ACC112 (cell line): ENCODE results near the gene STXBP5L.

Source experiments
- H2AFZ ChIP-seq: fragments of 200-600 bp; sonication (generic); one replicate; pipeline ENCODE4 v1.6.0; 2017; ENCODE audit warnings: antibody characterized with exemption, low read length; ENCODE audit not compliant: unreplicated experiment
- H3K27ac ChIP-seq: fragments of 200-600 bp; sonication (generic); 2 replicates; pipeline ENCODE4 v1.5.1; 2014; ENCODE audit warnings: low read depth, mild to moderate bottlenecking, antibody characterized with exemption, low read length, moderate library complexity
- H3K27me3 ChIP-seq: fragments of 200-600 bp; sonication (generic); 2 replicates; pipeline ENCODE4 v1.6.1; 2014; ENCODE audit warnings: mild to moderate bottlenecking, antibody characterized with exemption, low read length, moderate library complexity, mixed read lengths; ENCODE audit not compliant: insufficient read depth
- H3K36me3 ChIP-seq: fragments of 200-600 bp; sonication (generic); 2 replicates; pipeline ENCODE4 v1.6.1; 2016; ENCODE audit warnings: mild to moderate bottlenecking, antibody characterized with exemption, low read length, moderate library complexity, mixed read lengths; ENCODE audit not compliant: insufficient read depth
- H3K4me1 ChIP-seq: fragments of 200-600 bp; sonication (generic); one replicate; pipeline ENCODE4 v1.6.1; 2016; ENCODE audit warnings: low read length, mixed read lengths; ENCODE audit not compliant: insufficient read depth, unreplicated experiment, control insufficient read depth
- H3K4me3 ChIP-seq: fragments of 200-600 bp; sonication (generic); 2 replicates; pipeline ENCODE4 v1.5.1; 2014; ENCODE audit warnings: mild to moderate bottlenecking, low read depth, low read length
- H3K79me2 ChIP-seq: fragments of 200-600 bp; sonication (generic); one replicate; pipeline ENCODE4 v1.6.0; 2016; ENCODE audit warnings: low read length; ENCODE audit not compliant: control insufficient read depth, unreplicated experiment, insufficient read depth

The STXBP5L gene

GRCh38 chr3:120908795-120909601 lies 993 bp downstream of the STXBP5L start:
- Histone ChIP-seq H3K4me1 (no peaks in the 10 kb centered on the region), H3K27me3 (peaks cover 78% of the 10 kb centered on the region), H3K4me3 (peak overlapping the region; percentile 35; the same call in 1 of the 2 replicates), H3K36me3 (no peaks in the 10 kb centered on the region), H3K79me2 (no peaks in the 10 kb centered on the region), H2AFZ (no peak overlapping the region), H3K27ac (no peak overlapping the region)

- Histone ChIP-seq H3K27ac (no peak overlapping the region), H3K27me3 (peaks cover 76% of the 10 kb centered on the region), H3K4me1 (no peaks in the 10 kb centered on the region), H3K4me3 (no peak overlapping the region), H2AFZ (no peak overlapping the region), H3K36me3 (no peaks in the 10 kb centered on the region), H3K79me2 (no peaks in the 10 kb centered on the region)
Measured at GRCh38 chr3:120909602-120909878, 1.5 kb downstream of the STXBP5L start.

- Histone ChIP-seq H3K27me3 (no peaks in the 10 kb centered on the region), H3K79me2 (no peaks in the 10 kb centered on the region), H3K27ac (no peak overlapping the region), H3K4me3 (no peak overlapping the region), H3K4me1 (no peaks in the 10 kb centered on the region), H3K36me3 (no peaks in the 10 kb centered on the region), H2AFZ (no peak overlapping the region)
Measured at GRCh38 chr3:120926146-120926545, 18.1 kb downstream of the STXBP5L start.

- no peak overlapping the region for H3K27ac ChIP-seq
Measured at GRCh38 chr3:120928991-120929390, 21.0 kb downstream of the STXBP5L start.

DNA sequence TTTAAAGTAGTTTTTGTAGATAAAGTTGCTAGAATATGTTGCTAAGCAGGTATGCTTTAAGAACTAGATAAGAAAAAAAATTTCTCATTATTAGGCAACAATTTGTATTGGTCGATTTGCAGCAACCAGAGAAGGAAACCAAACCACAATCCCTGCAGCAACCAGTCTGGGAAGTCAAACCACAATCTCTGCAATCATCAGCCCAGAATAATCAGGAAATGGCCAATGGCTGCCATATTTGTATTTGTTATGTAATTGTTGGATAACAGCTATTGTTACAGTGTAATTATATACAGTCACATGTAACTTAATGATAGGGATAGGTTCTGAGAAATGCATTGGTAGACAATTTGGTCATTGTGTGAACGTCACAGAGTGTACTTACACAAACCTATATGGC lies 23.6 kb downstream of the STXBP5L start:
- no peaks in the 10 kb centered on the region for H3K27me3 ChIP-seq
- H2AFZ ChIP-seq = no peak overlapping the region
- H3K4me3 ChIP-seq = no peak overlapping the region
- H3K27ac ChIP-seq = no peak overlapping the region
- H3K36me3 ChIP-seq = no peaks in the 10 kb centered on the region
- no peaks in the 10 kb centered on the region for H3K4me1 ChIP-seq
- H3K79me2 ChIP-seq = no peaks in the 10 kb centered on the region

More at GRCh38 chr3:120928991-120929390, 21.0 kb downstream of the STXBP5L start:
- H2AFZ ChIP-seq = no peak overlapping the region
- H3K36me3 ChIP-seq = no peaks in the 10 kb centered on the region
- no peaks in the 10 kb centered on the region for H3K79me2 ChIP-seq
- no peaks in the 10 kb centered on the region for H3K4me1 ChIP-seq
- H3K4me3 ChIP-seq = no peak overlapping the region
- H3K27me3 ChIP-seq = no peaks in the 10 kb centered on the region

- no peaks in the 10 kb centered on the region for H3K27me3 ChIP-seq
- no peak overlapping the region for H3K4me3 ChIP-seq
- no peak overlapping the region for H3K27ac ChIP-seq
- no peak overlapping the region for H2AFZ ChIP-seq
- no peaks in the 10 kb centered on the region for H3K36me3 ChIP-seq
- H3K79me2 ChIP-seq = no peaks in the 10 kb centered on the region
- H3K4me1 ChIP-seq = no peaks in the 10 kb centered on the region
Measured at GRCh38 chr3:120956143-120956542, 48.1 kb downstream of the STXBP5L start.

- no peaks in the 10 kb centered on the region for H3K27me3 ChIP-seq
- no peaks in the 10 kb centered on the region for H3K79me2 ChIP-seq
- no peak overlapping the region for H3K4me3 ChIP-seq
- H3K36me3 ChIP-seq = no peaks in the 10 kb centered on the region
- H3K4me1 ChIP-seq = no peaks in the 10 kb centered on the region
- H3K27ac ChIP-seq = no peak overlapping the region
- H2AFZ ChIP-seq = no peak overlapping the region
Measured at GRCh38 chr3:120982608-120983320, 74.8 kb downstream of the STXBP5L start.

GRCh38 chr3:120983321-120983665 lies 75.3 kb downstream of the STXBP5L start:
- Histone ChIP-seq H3K27ac (no peak overlapping the region), H3K36me3 (no peaks in the 10 kb centered on the region), H3K4me3 (no peak overlapping the region), H2AFZ (no peak overlapping the region), H3K27me3 (no peaks in the 10 kb centered on the region), H3K4me1 (no peaks in the 10 kb centered on the region), H3K79me2 (no peaks in the 10 kb centered on the region)

DNA sequence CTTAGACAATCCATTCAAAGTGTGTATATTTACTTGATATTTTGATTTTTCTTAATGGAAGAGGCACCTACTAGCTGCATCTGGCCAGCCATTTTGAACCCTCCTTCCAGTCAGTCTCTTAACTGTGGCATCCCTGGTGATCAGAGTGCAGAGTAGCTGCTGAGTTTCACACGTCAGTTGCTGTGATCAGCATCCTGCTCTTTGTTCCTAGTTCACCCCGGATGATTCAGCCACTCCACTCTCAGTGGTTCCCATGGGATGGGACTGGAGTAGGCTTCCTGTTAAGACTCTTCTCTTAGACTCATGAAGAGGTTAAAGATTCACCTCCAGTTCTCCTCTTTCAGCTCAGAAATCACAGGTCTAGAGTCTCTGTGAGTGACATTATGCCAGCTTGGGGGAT lies 75.8 kb downstream of the STXBP5L start:
- no peaks in the 10 kb centered on the region for H3K27me3 ChIP-seq
- H3K79me2 ChIP-seq = no peaks in the 10 kb centered on the region
- no peak overlapping the region for H2AFZ ChIP-seq
- H3K36me3 ChIP-seq = no peaks in the 10 kb centered on the region
- no peak overlapping the region for H3K27ac ChIP-seq
- no peak overlapping the region for H3K4me3 ChIP-seq
- H3K4me1 ChIP-seq = no peaks in the 10 kb centered on the region

- Histone ChIP-seq H3K27ac (no peak overlapping the region), H3K36me3 (no peaks in the 10 kb centered on the region), H3K27me3 (no peaks in the 10 kb centered on the region), H3K4me1 (no peaks in the 10 kb centered on the region), H2AFZ (no peak overlapping the region), H3K4me3 (no peak overlapping the region), H3K79me2 (no peaks in the 10 kb centered on the region)
Measured at GRCh38 chr3:120985242-120985641, 77.2 kb downstream of the STXBP5L start.

- Histone ChIP-seq H2AFZ (no peak overlapping the region), H3K4me3 (no peak overlapping the region), H3K36me3 (no peaks in the 10 kb centered on the region), H3K27me3 (no peaks in the 10 kb centered on the region), H3K79me2 (no peaks in the 10 kb centered on the region), H3K4me1 (no peaks in the 10 kb centered on the region), H3K27ac (no peak overlapping the region)
Measured at GRCh38 chr3:120988994-120989393, 81.0 kb downstream of the STXBP5L start.
